Gastrocnemius medialis (tissue), 4 donors: ENCODE measurements around the gene PABPN1.

Source experiments
- CTCF ChIP-seq, 5 experiments: fragments of 450-650 bp in 3 of 5; fragments of 200-600 bp in 2 of 5; sonication (generic) in 2 of 5; IDR thresholded peaks in 4 of 5; conservative IDR thresholded peaks in 1 of 5; 1 replicate in 4 of 5; 2 replicates in 1 of 5; pipeline ENCODE4 v1.5.1; 2016 to 2019; ENCODE audit warnings: antibody characterized with exemption in 5 of 5, mild to moderate bottlenecking in 3 of 5, moderate library complexity in 3 of 5
- POLR2A ChIP-seq, 2 donors: fragments of 450-650 bp; IDR thresholded peaks; one replicate each; pipeline ENCODE4 v1.6.1; 2017; ENCODE audit warnings: antibody characterized with exemption in 2 of 2, mild to moderate bottlenecking in 2 of 2, moderate library complexity in 2 of 2

GRCh38 chr14:23349156-23349845 lies 28.0 kb downstream of the PABPN1 start:
- TF ChIP-seq CTCF (IDR thresholded peaks at IDR 0.05 in 4 of 5, conservative IDR thresholded peaks at IDR 0.05 in 1 of 5) (no peak), POLR2A (IDR thresholded peaks at IDR 0.05) (no peak)
